Measurements from ENCODE around the gene AHNAK2.

GRCh38 chr14:104887623-104888488, 90.3 kb downstream of the AHNAK2 start:
- TF ChIP-seq POLR2A (IDR thresholded peaks at IDR 0.05) (no peak), CTCF (IDR thresholded peaks at IDR 0.05) (no peak), EP300 (IDR thresholded peaks at IDR 0.05) (no peak), POLR2AphosphoS5 (IDR thresholded peaks at IDR 0.05) (no peak)
